Amniotic stem cell (primary cell): Measurements from ENCODE around the gene ANKRD28.
A peak's percentile ranks its signal among the peaks of the same experiment; 100 is the strongest.
"Not testable (repeated sequence)": the region's sequence is repeated elsewhere in the genome, so short reads cannot be mapped to it uniquely, and the experiment has no call there.

ENCODE experiments used
- DNase-seq: peaks from one replicate; lab custom pipeline; 2025; lab: John Stamatoyannopoulos, UW

The ANKRD28 gene

DNA sequence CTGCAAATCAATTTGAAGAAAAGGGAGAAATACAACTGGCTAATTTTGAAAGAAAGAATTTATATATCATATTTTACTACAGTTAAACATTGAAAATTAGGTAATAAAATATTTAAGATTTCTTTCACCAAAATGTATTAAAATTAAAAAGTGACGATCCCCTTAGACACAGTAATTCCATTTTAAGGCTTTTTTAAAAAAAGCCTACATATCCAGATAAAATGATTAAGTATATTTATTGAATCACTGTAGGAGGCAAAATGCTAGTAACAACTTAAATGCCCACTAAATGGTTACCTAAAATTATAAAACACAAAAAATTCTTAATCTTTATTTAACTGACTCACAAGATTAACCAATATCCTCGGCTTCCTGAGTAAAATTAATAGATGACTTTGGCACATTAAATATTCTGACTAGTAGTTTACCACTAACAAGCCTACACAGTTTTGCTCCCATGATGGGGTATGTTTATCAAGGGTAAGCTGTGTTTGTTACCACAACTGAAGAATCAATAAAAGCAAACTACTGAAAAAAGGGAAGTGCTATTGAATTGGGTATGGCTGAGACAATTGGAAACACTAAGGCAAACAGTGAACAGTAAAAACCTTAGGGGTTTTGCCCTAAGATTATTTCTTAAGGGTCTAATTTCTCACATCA lies 28.4 kb downstream of the ANKRD28 start:
- DNase-seq = no peak

- DNase-seq = peak; percentile 87
Observed at GRCh38 chr3:15768421-15769255, 29.1 kb downstream of the ANKRD28 start.

DNA sequence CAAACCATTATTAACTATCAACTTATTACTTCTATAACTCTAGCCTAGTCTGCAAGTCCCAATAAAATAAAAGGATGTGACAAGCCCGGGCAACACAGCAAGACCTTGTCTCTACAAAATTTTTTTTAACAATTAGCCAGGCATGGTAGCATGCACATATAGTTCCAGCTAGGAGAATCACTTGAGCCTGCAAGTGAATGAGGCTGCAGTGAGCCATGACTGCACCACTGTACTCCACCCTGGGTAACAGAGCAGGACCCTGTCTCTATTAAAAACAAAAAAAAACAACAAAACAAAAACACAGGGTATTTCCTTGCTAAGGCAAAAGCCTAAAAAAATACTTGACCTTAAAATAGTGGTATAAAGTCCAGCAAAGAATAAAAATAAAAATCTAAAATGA lies 31.4 kb downstream of the ANKRD28 start:
- no peak for DNase-seq

DNA sequence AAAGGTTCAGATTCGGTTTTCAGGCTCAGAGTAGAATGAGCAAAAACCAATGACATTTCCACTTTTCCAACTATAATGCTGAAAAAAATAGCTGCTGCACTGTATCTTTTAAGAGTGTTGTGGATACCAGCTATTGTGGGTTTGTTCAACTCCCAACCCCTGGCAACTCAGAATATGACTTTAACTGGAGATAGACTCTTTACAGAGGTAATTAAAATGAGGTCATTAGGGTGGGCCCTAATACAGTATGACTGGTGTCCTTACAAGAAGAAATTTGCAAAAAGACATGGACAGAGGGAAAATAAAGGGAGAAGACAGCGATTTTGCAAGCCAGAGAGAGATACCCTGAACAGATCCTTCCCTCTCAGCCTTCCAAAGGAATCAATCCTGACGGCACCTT lies 39.5 kb downstream of the ANKRD28 start:
- no peak for DNase-seq

GRCh38 chr3:15757824-15758223 lies 40.0 kb downstream of the ANKRD28 start:
- DNase-seq = no peak

DNA sequence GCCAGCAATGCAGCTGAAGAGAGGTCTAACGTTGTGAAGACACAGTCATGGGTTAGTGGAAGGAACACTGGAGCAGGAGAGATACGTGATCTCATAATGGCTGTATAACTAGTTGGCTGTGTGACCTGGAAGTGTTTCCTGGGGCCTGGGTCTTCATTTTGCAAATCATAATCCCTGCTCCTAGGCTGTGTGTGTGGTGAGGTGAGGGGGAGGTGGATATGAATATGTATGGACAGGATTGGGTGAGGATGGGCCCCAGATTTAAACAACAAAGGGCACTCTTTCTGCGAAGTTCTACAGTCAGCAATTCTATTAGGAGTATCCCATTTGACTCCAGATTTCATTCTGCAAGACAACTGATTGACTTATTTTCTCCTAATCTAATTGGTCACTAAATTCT lies 41.3 kb downstream of the ANKRD28 start:
- no peak for DNase-seq

- no peak for DNase-seq
Observed at GRCh38 chr3:15755780-15756179, 42.0 kb downstream of the ANKRD28 start.

- no peak for DNase-seq
Observed at GRCh38 chr3:15755181-15755580, 42.6 kb downstream of the ANKRD28 start.

GRCh38 chr3:15754047-15754446 lies 43.7 kb downstream of the ANKRD28 start:
- no peak for DNase-seq

- DNase-seq = no peak
Observed at GRCh38 chr3:15753056-15753710, 44.6 kb downstream of the ANKRD28 start.

GRCh38 chr3:15750879-15751278 lies 46.9 kb downstream of the ANKRD28 start:
- DNase-seq = no peak

DNA sequence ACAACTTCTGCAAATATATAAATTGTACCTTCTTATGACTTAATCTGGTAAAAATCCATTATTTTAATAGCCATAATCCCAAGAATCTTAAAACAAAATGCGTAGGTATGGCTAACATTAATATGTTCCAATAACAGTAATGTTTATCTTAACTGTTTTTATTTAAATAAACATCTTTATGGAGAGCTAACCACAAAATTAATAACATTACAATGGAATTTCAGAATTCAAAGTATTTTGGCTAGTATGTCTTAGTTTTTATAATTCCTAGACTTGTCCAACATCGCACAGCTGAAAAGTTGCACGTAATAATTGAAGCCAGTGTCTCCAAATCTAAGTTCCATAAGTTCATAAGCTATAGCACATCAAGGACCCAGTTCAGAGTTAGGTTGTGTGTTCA lies 47.6 kb downstream of the ANKRD28 start:
- no peak for DNase-seq

GRCh38 chr3:15745896-15746295 lies 51.9 kb downstream of the ANKRD28 start:
- DNase-seq = not testable (repeated sequence)

DNA sequence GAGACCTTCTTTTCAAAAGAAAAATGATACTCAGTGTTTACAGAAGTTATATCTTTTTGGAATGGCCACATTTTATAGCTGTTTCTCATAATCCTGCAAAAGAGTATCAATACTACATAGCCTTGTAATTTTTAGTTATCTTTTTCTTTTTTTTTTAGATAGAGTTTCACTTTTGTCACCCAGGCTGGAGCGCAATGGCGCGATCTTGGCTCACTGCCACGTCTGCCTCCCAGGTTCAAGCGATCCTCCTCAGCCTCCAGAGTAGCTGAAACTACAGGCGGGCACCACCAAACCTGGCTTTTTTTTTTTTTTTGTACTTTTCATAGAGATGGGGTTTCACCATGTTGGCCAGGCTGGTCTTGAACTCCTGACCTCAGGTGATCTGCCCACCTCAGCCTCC lies 53.6 kb downstream of the ANKRD28 start:
- no peak for DNase-seq

DNA sequence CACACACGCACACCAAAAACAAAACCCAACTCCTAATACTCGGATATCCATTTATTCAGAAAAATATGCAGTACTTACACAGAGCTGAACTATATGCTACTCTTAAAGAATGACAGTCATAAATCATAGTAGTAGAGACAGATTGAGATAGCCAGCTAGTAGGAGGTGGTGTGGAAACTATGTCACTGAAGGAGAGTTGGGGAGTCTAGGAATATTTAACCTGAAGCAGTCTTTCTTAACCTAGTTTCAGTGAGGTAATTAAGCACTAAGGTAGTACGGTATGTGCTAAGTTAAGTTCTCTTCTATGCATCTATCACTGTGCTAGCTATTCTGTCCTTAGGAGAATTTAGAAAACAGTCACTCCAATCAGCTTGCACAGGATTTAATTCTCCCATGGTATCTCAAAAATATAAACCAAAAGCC lies 54.2 kb downstream of the ANKRD28 start:
- no peak for DNase-seq

- DNase-seq = not testable (repeated sequence)
Observed at GRCh38 chr3:15742236-15742635, 55.5 kb downstream of the ANKRD28 start.

- DNase-seq = not testable (repeated sequence)
Observed at GRCh38 chr3:15738616-15739005, 59.2 kb downstream of the ANKRD28 start.

GRCh38 chr3:15731024-15731423 lies 66.8 kb downstream of the ANKRD28 start:
- no peak for DNase-seq

DNA sequence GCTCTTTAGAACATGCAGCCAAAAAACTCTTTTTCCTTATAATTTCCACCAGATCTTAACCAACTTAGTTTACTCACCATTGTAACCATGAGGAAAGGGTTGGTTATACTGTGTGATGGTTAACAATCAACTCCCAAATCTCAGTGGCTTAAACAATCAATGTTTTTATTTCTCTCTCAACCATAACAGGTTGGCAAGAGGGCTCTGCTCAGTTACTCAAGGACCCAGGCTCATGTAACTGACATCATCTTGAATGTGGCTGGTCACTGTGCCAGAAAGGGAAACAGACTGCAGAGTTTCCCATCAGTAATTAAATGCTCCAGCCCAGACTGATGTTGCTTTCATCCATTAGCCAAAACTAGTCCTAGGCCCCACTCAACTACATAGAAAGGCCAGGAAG lies 69.0 kb downstream of the ANKRD28 start:
- DNase-seq = no peak

GRCh38 chr3:15726881-15727280 lies 70.9 kb downstream of the ANKRD28 start:
- no peak for DNase-seq

GRCh38 chr3:15726043-15726442 lies 71.7 kb downstream of the ANKRD28 start:
- DNase-seq = no peak

- no peak for DNase-seq
Observed at GRCh38 chr3:15724446-15724845, 73.3 kb downstream of the ANKRD28 start.

- DNase-seq = no peak
Observed at GRCh38 chr3:15723624-15723884, 74.2 kb downstream of the ANKRD28 start.
